ENCODE results near the gene RAPGEF3. TPM values are rescaled to one million over a fixed set of nuclear protein-coding genes. Genes with fewer than 3 reads are reported as not detected.

The RAPGEF3 gene
- total and polyA plus RNA-seq, 2 donors from 2014 or later = 84.3 to 179 TPM

DNA sequence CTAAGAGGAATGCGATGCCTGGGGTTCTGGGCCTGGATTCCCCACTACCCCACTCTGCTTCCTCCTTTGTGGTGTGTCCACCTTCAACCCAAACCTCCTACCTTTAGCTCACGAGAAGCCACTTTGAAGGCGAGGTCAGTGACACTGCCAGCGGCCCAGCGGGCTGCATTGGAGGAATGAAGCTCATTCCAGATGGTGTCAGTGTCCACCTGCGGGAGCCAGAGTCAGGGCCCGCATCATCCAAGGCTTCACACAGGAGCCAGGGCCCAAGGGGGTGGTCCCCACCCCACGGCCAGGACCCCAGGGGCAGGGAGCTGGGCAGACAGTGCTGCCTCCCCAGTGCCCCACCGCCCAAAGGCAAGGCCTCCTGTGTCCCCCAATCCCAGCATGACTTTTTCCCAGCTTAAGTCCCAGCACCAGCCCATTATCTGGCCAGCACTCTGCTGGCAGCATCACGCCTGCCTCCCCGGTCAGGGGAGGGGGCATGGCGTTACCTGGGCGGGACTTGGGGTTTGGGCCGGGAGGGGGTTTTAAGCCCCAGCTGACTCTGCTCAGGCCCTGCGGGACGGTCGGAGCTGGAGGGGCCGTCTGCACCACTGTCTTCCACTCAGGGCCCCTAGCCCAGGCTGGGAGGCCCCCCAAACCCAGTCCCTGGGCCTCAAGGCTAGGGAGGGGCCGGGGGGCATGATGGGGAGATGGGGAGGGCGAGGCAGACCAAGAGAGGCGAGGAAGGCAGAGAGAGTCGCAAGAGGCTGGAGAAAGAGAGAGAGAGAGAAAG lies 31.2 kb upstream of the RAPGEF3 start:
- FAIRE-seq = no peak
- DNase-seq = no peak
- H3K36me3 ChIP-seq (ENCODE audit: control insufficient read depth in 2 of 3, insufficient read depth in 3 of 3, low read length in 3 of 3) = peaks cover 9 to 50% (median 32%) of the 10 kb centered on the region in 3 donors
- no peak overlapping the region for H3K4me3 ChIP-seq (ENCODE audit: low read length in 3 of 3)
- H3K27ac ChIP-seq (ENCODE audit: low read depth in 2 of 2, low read length in 2 of 2) = no peak overlapping the region
- no peaks in the 10 kb centered on the region for H3K4me1 ChIP-seq (ENCODE audit: control insufficient read depth in 2 of 3, insufficient read depth in 2 of 3, low read depth in 1 of 3, low read length in 3 of 3)
- H3K9me3 ChIP-seq (ENCODE audit: control insufficient read depth in 2 of 3, insufficient read depth in 1 of 3, low read length in 3 of 3) = no peaks in the 10 kb centered on the region
- TF ChIP-seq, protein P1, sequence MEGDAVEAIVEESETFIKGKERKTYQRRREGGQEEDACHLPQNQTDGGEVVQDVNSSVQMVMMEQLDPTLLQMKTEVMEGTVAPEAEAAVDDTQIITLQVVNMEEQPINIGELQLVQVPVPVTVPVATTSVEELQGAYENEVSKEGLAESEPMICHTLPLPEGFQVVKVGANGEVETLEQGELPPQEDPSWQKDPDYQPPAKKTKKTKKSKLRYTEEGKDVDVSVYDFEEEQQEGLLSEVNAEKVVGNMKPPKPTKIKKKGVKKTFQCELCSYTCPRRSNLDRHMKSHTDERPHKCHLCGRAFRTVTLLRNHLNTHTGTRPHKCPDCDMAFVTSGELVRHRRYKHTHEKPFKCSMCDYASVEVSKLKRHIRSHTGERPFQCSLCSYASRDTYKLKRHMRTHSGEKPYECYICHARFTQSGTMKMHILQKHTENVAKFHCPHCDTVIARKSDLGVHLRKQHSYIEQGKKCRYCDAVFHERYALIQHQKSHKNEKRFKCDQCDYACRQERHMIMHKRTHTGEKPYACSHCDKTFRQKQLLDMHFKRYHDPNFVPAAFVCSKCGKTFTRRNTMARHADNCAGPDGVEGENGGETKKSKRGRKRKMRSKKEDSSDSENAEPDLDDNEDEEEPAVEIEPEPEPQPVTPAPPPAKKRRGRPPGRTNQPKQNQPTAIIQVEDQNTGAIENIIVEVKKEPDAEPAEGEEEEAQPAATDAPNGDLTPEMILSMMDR (IDR thresholded peaks at IDR 0.05; ENCODE audit: borderline replicate concordance, extremely low read depth, insufficient read depth) = no peak
- intact Hi-C loops (cut with DNase I) = loop anchor here (10.0 kb wide), 1 partner anchor 45 kb away; no protein-coding TSS in a partner anchor
- H3K9ac ChIP-seq (ENCODE audit: low read length in 3 of 3) = no peak overlapping the region
- H3K27me3 ChIP-seq (ENCODE audit: control insufficient read depth, insufficient read depth, low read length) = no peaks in the 10 kb centered on the region

DNA sequence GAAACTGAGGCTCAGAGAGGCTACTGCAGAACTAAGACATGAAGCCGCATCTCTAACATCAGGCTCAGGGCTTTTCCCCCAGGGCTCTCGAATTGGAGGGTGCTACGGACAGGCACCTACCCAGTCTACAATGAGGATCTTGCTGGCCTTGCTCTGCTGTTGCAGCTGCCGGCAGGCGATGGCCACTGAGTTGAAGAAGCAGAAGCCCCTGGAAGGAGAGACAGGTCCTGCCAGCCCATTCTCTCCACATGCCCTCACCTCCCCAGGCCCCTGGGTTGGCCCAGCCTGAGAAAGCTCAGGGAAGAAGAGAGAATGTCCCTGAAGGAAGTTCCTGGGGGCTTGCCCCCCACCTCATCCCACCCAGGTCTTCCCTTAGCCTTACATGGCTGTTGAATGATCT lies 30.5 kb upstream of the RAPGEF3 start:
- intact Hi-C loops (cut with DNase I) = loop anchor here (10.0 kb wide), 1 partner anchor 46 kb away; no protein-coding TSS in a partner anchor
- FAIRE-seq (no peak), DNase-seq (no peak)
- H3K36me3 ChIP-seq (ENCODE audit: control insufficient read depth in 2 of 3, insufficient read depth in 3 of 3, low read length in 3 of 3) = peaks cover 6 to 46% (median 30%) of the 10 kb centered on the region in 3 donors
- no peaks in the 10 kb centered on the region for H3K4me1 ChIP-seq (ENCODE audit: control insufficient read depth in 2 of 3, insufficient read depth in 2 of 3, low read depth in 1 of 3, low read length in 3 of 3)
- TF ChIP-seq, protein P1 (IDR thresholded peaks at IDR 0.05; ENCODE audit: borderline replicate concordance, extremely low read depth, insufficient read depth) = no peak
- no peak overlapping the region for H3K9ac ChIP-seq (ENCODE audit: low read length in 3 of 3)
- no peaks in the 10 kb centered on the region for H3K9me3 ChIP-seq (ENCODE audit: control insufficient read depth in 2 of 3, insufficient read depth in 1 of 3, low read length in 3 of 3)
- H3K4me3 ChIP-seq (ENCODE audit: low read length in 3 of 3) = no peak overlapping the region
- no peaks in the 10 kb centered on the region for H3K27me3 ChIP-seq (ENCODE audit: control insufficient read depth, insufficient read depth, low read length)
- H3K27ac ChIP-seq (ENCODE audit: low read depth in 2 of 2, low read length in 2 of 2) = no peak overlapping the region

DNA sequence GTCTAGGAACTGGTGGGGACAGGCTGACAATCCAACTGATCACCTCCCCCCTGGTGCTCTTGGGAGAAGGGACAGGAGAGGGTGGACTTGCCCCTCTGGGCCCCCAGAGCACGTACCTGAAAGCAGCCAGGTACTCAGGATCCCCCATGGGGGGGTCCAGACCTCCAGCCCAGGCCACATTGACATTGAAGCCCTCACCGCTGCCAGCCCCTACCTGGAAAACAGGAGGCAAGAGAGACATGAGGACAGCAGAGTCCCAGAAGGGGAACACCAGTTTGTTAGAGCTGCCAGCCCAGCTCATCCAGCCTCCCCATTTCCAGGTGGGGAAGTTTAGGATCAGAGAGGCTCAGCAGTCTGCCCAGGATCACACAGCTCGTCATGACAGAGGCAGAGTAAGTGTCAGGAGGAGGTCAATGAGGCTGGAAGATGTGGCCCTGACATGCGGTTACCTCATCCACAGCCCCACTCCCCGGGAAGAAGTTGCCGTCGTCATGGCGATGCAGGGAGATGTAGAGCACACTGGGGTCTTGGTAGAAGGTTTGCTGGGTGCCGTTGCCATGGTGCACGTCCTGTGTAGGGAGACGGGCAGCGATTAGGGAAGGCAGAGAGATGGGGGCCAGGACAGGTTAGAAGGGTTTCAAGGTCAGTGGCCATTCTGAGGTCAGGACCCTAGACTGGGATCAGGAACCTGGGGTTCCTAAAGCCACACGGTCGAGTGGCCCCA lies 29.1 kb upstream of the RAPGEF3 start:
- H3K27ac ChIP-seq (ENCODE audit: low read depth in 2 of 2, low read length in 2 of 2) = no peak overlapping the region
- no peak overlapping the region for H3K4me3 ChIP-seq (ENCODE audit: low read length in 3 of 3)
- intact Hi-C loops (cut with DNase I) = loop anchor here (10.0 kb wide), 1 partner anchor 47 kb away; no protein-coding TSS in a partner anchor
- no peak for DNase-seq
- H3K36me3 ChIP-seq (ENCODE audit: control insufficient read depth in 2 of 3, insufficient read depth in 3 of 3, low read length in 3 of 3) = peaks cover 6 to 48% (median 25%) of the 10 kb centered on the region in 3 donors
- no peaks in the 10 kb centered on the region for H3K4me1 ChIP-seq (ENCODE audit: control insufficient read depth in 2 of 3, insufficient read depth in 2 of 3, low read depth in 1 of 3, low read length in 3 of 3)
- no peak overlapping the region for H3K9ac ChIP-seq (ENCODE audit: low read length in 3 of 3)
- H3K9me3 ChIP-seq (ENCODE audit: control insufficient read depth in 2 of 3, insufficient read depth in 1 of 3, low read length in 3 of 3) = no peaks in the 10 kb centered on the region
- no peaks in the 10 kb centered on the region for H3K27me3 ChIP-seq (ENCODE audit: control insufficient read depth, insufficient read depth, low read length)
- FAIRE-seq = no peak
- TF ChIP-seq, protein P1 (IDR thresholded peaks at IDR 0.05; ENCODE audit: borderline replicate concordance, extremely low read depth, insufficient read depth) = no peak

All from kidney (tissue), 14 donors.